SU-DHL-6 (cell line): ENCODE results near the gene IFFO2.

Experiments used
- CTCF ChIP-seq: fragments of 200-600 bp; sonication (generic); IDR thresholded peaks from one replicate; pipeline ENCODE4 v1.5.1; 2017; ENCODE audit warnings: antibody characterized with exemption, mild to moderate bottlenecking, low read length, moderate library complexity; ENCODE audit not compliant: insufficient read depth, poor library complexity, severe bottlenecking
- EZH2phosphoT487 ChIP-seq: fragments of 200-600 bp; sonication (generic), shearing (Covaris generic); conservative IDR thresholded peaks from 2 replicates; pipeline ENCODE4 v1.6.1; 2018; ENCODE audit warnings: mild to moderate bottlenecking, antibody characterized with exemption, low read length, moderate library complexity, mixed read lengths

DNA sequence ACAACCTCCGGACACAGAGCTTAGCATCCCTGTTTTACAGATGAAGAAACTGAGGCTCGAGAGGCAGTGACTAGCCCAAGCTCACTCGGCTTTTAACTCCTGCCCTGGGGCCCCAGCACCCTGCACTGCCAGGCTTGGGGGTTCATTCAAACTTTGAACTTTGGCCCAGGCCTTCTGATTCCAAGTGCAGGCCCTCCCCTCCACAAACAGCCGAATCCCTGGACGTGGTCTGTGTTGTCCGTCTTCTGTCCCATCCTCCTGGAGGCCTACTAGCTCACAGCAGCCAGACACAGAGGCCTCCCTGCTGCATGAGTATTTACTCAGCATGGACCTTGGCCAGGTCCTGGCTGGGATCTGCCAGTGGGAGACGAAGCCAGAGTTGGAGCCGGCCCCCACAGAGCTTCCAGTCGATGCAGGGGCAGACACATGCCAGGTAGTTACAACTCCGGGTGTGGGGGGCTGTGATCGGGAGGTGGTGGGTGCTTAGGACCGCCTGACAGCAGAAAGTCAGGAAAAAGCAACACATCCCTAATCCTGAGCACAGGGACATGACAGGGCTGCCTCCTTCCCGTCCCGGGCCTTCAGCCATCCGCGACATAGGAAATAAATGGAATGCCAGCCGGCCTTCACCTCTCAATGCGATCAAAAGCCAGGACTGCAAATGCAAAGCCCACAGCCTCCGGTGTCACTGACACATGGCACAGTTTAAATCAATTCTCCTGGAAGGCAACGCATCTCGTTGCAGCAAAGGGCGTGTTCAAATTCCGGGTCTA, 7.4 kb downstream of the IFFO2 start:
- TF ChIP-seq CTCF (no peak), EZH2phosphoT487 (no peak)
